HS-5 (cell line): ENCODE data around the gene ACKR2.

Experiments used
- DNase-seq: peaks from one replicate; pipeline ENCODE4 v3.0.0-alpha.2; 2012; ENCODE audit warnings: low read depth

The ACKR2 gene, protein sequence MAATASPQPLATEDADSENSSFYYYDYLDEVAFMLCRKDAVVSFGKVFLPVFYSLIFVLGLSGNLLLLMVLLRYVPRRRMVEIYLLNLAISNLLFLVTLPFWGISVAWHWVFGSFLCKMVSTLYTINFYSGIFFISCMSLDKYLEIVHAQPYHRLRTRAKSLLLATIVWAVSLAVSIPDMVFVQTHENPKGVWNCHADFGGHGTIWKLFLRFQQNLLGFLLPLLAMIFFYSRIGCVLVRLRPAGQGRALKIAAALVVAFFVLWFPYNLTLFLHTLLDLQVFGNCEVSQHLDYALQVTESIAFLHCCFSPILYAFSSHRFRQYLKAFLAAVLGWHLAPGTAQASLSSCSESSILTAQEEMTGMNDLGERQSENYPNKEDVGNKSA

DNA sequence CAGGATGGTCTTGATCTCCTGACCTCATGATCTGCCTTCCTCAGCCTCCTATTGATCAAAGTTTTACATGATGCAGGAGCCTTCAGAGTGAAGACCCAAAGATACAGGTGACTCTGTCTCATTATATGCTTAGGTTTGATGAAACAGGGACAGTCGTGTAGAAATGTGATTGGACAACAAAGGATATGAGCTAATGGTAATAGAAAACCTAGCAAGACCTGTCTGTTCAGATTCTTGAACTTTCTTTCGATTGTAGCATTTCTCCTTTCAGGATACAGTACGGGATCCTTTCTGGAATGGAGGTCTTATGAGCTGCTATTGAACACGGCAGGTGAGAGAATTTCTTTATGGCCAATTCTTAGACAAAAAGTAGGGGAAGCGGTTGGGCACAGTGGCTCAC lies at the start of gene ACKR2:
ACKR2 (plus strand) TSS at position 244 of the 400 bp plus-strand sequence. CDS start 55,058 bp downstream, outside the sequence.
- no peak for DNase-seq

GRCh38 chr3:42762046-42762724 lies 47.1 kb upstream of the ACKR2 start:
- no peak for DNase-seq

- no peak for DNase-seq
Observed at GRCh38 chr3:42763021-42763420, 46.2 kb upstream of the ACKR2 start.

DNA sequence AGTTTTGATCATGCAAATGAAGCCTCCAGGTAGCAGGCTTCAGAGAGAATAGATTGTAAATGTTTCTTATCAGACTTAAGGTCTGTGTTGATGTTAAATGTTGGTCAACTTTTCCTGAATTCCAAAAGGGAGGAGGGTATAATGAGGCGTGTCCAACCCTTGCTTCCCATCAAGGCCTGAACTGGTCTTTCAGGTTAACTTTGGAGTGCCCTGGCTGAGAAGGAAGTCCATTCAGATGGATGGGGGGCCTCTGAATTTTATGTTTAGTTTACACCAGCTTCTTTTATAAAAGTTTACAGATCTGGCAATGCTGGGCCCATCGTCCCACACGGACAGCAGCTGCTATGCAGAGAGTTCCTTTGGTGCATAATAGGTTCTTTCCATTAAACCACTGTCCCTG lies 45.1 kb upstream of the ACKR2 start:
- no peak for DNase-seq

GRCh38 chr3:42764561-42765295 lies 44.5 kb upstream of the ACKR2 start:
- DNase-seq: no peak

- DNase-seq: no peak
Observed at GRCh38 chr3:42769477-42770131, 39.6 kb upstream of the ACKR2 start.

DNA sequence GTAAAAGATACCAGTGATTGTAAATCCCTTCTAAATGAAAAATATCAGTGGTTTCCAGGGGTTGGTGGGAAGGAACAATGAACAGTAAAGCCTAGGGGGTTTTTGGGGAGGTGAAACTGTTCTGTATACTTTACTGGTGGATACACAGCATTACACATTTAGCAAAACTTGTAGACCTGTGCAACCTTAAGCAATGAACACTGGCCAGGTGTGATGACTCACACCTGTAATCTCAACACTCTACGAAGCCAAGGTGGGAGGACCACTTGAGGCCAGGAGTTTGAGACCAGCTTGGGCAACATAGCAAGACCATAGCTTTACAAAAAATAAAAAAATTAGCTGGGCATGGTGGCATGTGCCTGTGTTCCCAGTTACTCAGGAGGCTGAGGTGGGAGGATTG lies 38.0 kb upstream of the ACKR2 start:
- no peak for DNase-seq

- peak; percentile 58 for DNase-seq
Observed at GRCh38 chr3:42772670-42773408, 36.4 kb upstream of the ACKR2 start, which contains the start of gene CCDC13. Gene CCDC13, minus strand, starts transcription at chr3:42773253. Its CDS starts 14,908 bp downstream, at chr3:42758345.

- DNase-seq: no peak
Observed at GRCh38 chr3:42773409-42773751, 35.9 kb upstream of the ACKR2 start.

- DNase-seq: no peak
Observed at GRCh38 chr3:42778644-42779043, 30.6 kb upstream of the ACKR2 start.

DNA sequence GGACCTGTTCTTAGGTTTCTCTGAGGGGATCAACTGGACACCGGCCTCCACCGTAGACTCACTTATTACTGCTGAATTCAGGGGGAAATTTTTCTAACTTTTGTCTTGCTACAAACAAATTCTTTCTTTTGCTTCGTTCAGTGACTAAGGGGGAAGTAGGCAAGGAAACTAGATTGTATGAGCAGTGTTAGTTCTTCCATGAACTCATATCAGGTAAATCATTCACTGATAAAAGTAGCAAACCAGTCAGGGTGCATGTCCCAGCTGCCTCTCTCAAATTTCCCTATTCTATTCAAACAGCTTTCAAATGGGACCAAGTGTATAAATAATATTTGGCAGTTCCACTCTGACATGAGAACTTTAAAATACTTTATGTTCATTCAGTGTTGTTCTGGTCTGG lies 28.8 kb upstream of the ACKR2 start:
- DNase-seq: no peak

- peak; percentile 56 for DNase-seq
Observed at GRCh38 chr3:42780892-42781700, 28.1 kb upstream of the ACKR2 start.

DNA sequence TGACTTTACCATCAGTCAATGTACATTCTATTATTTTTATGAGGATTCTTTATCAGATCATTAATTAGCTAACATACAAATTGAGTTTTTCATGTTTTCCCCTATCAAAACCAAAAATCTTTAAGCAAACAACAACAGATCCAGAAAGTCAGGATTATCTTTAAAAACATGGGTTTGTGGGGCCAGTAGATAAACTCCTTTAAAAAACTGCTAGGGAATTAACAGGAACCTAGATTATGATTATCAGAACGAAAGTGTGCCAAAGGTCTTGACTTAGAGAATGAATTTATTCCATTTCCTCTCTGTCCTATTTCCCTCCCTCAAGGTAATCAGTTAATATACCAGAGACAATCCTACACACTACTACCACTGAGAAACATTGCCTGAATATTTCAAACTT lies 23.0 kb upstream of the ACKR2 start:
- no peak for DNase-seq

GRCh38 chr3:42786631-42787030 lies 22.6 kb upstream of the ACKR2 start:
- DNase-seq: no peak

DNA sequence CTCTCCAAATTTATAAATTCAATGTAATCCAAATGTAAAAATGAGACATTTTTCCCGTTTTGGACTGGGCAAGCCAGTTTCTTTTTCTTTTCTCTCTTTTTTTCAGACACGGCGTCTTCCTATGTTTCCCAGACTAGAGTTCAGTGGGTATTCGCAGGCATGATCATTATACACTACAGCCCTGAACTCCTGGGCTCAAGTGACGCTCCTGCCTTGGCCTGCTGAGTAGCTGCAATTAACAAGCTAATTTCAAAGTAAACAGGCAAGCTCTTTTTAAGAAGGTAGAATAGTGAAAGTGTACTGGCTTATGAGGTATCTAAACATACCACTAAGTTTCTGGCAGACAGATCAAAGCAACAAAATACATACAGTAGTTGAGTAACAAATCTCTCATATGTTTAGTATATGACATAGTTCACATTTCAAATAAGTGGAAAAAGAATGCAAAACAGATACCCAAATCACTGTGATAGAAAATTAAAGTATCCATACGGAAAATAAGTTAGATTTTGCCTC lies 18.5 kb upstream of the ACKR2 start:
- no peak for DNase-seq

DNA sequence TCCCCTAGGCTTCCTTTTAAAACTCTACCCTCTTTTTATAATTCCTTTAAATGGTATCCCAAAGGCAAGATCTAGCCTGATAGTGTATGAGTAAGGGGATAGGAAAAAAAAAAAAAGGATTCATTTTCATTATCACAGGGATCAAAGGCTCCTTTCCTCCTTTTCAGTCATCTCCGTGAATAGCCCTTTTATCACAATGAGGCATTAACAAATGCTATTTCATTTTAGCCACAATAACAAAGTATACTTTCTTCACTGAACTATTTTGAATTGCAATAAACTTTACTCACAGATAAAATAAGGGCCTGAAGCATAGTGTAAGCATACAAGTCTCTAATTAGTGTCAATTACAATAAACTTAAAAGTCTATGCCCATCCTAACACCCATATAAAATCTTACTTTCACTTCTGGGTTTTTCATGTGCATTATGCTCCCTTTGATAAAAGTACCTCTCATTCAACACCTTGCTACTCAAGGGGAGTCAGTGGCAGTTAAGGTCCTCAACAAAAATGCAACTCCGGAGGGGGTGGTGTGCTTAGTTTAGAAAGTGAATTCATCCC lies 13.5 kb upstream of the ACKR2 start:
- no peak for DNase-seq

DNA sequence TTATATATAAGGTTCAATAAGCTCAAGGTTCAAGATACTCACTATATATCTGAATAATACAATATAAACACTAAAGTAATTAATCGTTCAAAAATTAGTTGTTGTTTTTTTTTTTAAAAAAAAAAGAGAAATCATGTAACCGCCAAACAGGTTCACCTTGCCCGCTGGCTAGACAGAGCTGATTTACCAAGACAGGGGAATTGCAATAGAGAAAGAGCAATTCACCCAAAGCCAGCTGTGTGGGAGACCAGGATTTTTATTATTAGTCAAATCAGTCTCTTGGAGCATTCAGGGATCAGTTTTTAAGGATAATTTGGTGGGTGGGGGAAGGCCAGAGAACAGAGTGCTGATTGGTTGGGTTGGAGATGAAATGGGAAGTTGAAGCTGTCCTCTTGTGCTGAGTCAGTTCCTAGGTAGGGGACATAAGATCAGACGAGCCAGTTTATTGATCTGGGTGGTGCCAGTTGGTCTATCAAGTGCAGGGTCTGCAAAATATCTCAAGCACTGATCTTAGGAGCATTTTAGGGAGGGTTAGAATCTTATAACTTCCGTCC lies 12.8 kb upstream of the ACKR2 start:
- DNase-seq: no peak

GRCh38 chr3:42799376-42799775 lies 9.9 kb upstream of the ACKR2 start:
- no peak for DNase-seq

DNA sequence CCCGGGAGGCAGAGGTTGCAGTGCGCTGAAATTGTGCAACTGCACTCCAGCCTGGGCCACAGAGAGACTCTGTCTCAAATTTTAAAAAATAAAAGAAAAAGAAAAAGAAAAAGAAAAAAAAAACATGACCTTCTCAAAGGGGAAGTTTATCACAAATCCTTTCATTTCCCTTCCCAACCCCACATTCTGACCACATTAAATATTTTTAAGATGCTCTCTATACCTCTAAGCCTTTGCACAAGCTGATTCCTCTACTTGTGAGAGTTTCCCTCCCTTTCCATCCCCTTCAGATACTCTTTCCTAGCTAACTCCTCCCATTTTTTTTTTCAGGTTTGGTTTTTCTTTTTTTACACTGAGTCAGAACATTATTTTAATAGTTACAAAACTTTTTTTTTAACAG lies 9.0 kb upstream of the ACKR2 start:
- DNase-seq: no peak

DNA sequence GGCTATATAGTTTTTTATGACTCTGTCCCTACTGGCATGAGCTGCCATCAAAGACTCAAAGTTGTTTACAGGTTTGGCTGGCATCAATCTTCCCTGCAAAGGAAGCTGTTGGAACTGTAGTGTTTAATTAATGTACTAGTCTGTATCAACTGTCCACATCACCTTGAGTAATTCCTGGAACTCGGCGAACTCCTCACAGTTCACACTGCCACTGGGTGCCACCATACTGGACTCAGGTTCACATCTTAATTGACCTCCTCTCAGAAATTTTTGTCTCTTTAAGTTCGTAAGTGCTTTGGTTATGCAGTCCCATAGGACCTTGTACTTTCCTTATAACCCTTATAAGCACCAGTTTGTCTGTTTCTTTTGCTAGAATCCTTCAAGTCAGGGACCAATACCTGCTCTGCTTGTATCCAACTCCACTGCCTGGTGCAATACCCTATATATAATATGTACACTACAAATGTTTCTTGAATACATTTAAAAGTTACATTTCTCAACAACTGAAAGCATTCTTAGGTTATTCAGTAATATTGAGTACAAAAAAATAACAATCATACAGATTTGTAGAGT lies 8.1 kb upstream of the ACKR2 start:
- no peak for DNase-seq
